Right lobe of liver (tissue), 4 donors: Measurements from ENCODE around the gene COX7A1.

Experiments
- POLR2A ChIP-seq: fragments of 450-650 bp; IDR thresholded peaks from one replicate; pipeline ENCODE4 v1.6.1; 2017; ENCODE audit warnings: antibody characterized with exemption, mild to moderate bottlenecking
- TF ChIP-seq, protein P1 (sequence below), 4 donors: fragments of 200-600 bp in 3 of 4; fragments of 450-650 bp in 1 of 4; IDR thresholded peaks; one replicate each; pipeline versions ENCODE4 v1.5.1 to v1.8.0; 2016 to 2022; ENCODE audit warnings: antibody characterized with exemption in 4 of 4, mild to moderate bottlenecking in 2 of 4
- donor health status: DM: no; HTN: no; CAD: no.
- donor health status: DM: no; HTN: no; CAD: no.
- donor health status: DM: no; HTN: yes; CAD: no.

DNA sequence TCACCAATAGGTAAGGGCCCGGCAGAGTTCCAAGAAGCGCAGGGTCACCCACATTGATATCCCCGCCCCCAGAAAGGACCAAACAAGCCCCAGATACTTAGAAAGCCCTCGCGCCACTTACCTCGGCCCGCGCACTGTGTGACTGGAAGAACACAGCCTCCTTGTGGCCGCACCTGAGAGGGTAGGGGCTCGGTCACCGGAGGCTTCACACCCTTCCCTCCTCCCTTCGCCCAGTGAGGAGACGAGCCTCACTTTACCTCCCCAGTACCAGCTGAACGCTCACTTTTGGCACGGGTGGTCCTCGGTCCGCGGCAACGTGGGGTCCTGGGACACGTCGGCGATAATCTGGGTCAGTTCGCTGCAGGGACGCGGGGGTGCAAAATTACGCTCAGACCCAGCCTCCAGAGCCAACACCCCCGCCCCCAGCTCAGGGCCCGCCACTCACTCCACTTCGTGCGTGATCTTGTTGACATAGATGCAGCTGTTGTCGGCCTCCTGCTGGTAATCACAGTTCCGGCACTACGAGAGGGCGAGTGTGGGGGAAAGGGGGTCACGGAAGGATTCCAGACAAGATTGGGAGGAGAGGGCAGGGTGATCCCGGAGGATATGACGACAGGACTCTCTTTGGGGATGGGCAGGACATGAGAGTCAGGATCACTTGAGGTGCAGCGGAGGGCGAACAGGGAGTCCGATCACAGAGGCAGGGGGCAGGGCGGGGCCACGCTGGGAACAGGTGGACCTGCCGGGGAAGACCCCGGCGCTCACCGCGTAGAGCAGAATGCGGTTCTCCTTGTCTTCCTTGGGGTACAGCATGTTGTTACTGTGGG lies 38.1 kb downstream of the COX7A1 start:
- no peak for TF ChIP-seq POLR2A
- TF ChIP-seq, protein P1, sequence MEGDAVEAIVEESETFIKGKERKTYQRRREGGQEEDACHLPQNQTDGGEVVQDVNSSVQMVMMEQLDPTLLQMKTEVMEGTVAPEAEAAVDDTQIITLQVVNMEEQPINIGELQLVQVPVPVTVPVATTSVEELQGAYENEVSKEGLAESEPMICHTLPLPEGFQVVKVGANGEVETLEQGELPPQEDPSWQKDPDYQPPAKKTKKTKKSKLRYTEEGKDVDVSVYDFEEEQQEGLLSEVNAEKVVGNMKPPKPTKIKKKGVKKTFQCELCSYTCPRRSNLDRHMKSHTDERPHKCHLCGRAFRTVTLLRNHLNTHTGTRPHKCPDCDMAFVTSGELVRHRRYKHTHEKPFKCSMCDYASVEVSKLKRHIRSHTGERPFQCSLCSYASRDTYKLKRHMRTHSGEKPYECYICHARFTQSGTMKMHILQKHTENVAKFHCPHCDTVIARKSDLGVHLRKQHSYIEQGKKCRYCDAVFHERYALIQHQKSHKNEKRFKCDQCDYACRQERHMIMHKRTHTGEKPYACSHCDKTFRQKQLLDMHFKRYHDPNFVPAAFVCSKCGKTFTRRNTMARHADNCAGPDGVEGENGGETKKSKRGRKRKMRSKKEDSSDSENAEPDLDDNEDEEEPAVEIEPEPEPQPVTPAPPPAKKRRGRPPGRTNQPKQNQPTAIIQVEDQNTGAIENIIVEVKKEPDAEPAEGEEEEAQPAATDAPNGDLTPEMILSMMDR (IDR thresholded peaks at IDR 0.05), result no peak
